OCI-LY1 (cell line): ENCODE data around the gene PCBP3.

ENCODE experiments used
- H2AFZ ChIP-seq: fragments of 200-600 bp; sonication (generic), shearing (Covaris generic); 2 replicates; pipeline ENCODE4 v1.6.0; 2014; ENCODE audit warnings: antibody characterized with exemption, mild to moderate bottlenecking, low read length
- H3F3A ChIP-seq: fragments of 200-600 bp; sonication (generic), shearing (Covaris generic); 2 replicates; pipeline ENCODE4 v1.6.0; 2014; ENCODE audit warnings: mild to moderate bottlenecking, antibody characterized with exemption, low read length, moderate library complexity; ENCODE audit not compliant: insufficient read depth
- H3K27ac ChIP-seq: fragments of 200-600 bp; sonication (generic); 2 replicates; pipeline ENCODE4 v1.5.1; 2014; ENCODE audit warnings: low read length, mixed run types, mild to moderate bottlenecking, low read depth; ENCODE audit not compliant: poor library complexity, severe bottlenecking
- H3K27me3 ChIP-seq: fragments of 200-600 bp; sonication (generic); 2 replicates; pipeline ENCODE4 v1.6.0; 2014; ENCODE audit warnings: antibody characterized with exemption, mild to moderate bottlenecking, low read length, moderate library complexity; ENCODE audit not compliant: insufficient read depth
- H3K36me3 ChIP-seq: fragments of 200-600 bp; sonication (generic); 2 replicates; pipeline ENCODE4 v1.6.1; 2014; ENCODE audit warnings: mild to moderate bottlenecking, antibody characterized with exemption, low read length, moderate library complexity, mixed read lengths; ENCODE audit not compliant: insufficient read depth
- H3K4me1 ChIP-seq: fragments of 200-600 bp; sonication (generic); 2 replicates; pipeline ENCODE4 v1.5.1; 2014; ENCODE audit warnings: mild to moderate bottlenecking, low read length, moderate library complexity; ENCODE audit not compliant: insufficient read depth, severe bottlenecking
- H3K4me2 ChIP-seq: fragments of 200-600 bp; sonication (generic), shearing (Covaris generic); 2 replicates; pipeline ENCODE4 v1.6.1; 2014; ENCODE audit warnings: low read length
- H3K4me3 ChIP-seq: fragments of 200-600 bp; sonication (generic); 2 replicates; pipeline ENCODE4 v1.5.1; 2014; ENCODE audit warnings: low read length, low read depth, mild to moderate bottlenecking, mixed read lengths; ENCODE audit not compliant: poor library complexity, severe bottlenecking
- H3K79me2 ChIP-seq: fragments of 200-600 bp; shearing (Covaris generic); 2 replicates; pipeline ENCODE4 v1.6.1; 2016; ENCODE audit warnings: mixed run types, low read length, mixed read lengths; ENCODE audit not compliant: insufficient read depth
- H3K9ac ChIP-seq: fragments of 200-600 bp; sonication (generic), shearing (Covaris generic); 2 replicates; pipeline ENCODE4 v1.6.1; 2014; ENCODE audit warnings: mild to moderate bottlenecking, low read length, mixed read lengths
- H3K9me2 ChIP-seq: fragments of 200-600 bp; sonication (generic), shearing (Covaris generic); 2 replicates; pipeline ENCODE4 v1.6.1; 2014; ENCODE audit warnings: low read depth, mild to moderate bottlenecking, low read length, mixed read lengths
- H3K9me3 ChIP-seq: fragments of 200-600 bp; shearing (Covaris generic); 2 replicates; pipeline ENCODE4 v1.6.1; 2014; ENCODE audit warnings: low read length, mixed read lengths
- H4K20me1 ChIP-seq: fragments of 200-600 bp; sonication (generic), shearing (Covaris generic); 2 replicates; pipeline ENCODE4 v1.6.0; 2016; ENCODE audit warnings: mild to moderate bottlenecking, low read length; ENCODE audit not compliant: insufficient read depth
- EZH2 ChIP-seq: fragments of 200-600 bp; sonication (generic), shearing (Covaris generic); IDR thresholded peaks from 2 replicates; pipeline ENCODE4 v1.8.0; 2017; ENCODE audit warnings: borderline replicate concordance, mixed run types, mild to moderate bottlenecking, antibody characterized with exemption, low read length, moderate library complexity, mixed read lengths
- TF ChIP-seq, protein P1 (sequence below): fragments of 200-600 bp; sonication (generic), shearing (Covaris generic); IDR thresholded peaks from 2 replicates; pipeline ENCODE4 v1.5.1; 2017; ENCODE audit warnings: mild to moderate bottlenecking, antibody characterized with exemption, low read length, moderate library complexity, mixed read lengths

PCBP3 gene

DNA sequence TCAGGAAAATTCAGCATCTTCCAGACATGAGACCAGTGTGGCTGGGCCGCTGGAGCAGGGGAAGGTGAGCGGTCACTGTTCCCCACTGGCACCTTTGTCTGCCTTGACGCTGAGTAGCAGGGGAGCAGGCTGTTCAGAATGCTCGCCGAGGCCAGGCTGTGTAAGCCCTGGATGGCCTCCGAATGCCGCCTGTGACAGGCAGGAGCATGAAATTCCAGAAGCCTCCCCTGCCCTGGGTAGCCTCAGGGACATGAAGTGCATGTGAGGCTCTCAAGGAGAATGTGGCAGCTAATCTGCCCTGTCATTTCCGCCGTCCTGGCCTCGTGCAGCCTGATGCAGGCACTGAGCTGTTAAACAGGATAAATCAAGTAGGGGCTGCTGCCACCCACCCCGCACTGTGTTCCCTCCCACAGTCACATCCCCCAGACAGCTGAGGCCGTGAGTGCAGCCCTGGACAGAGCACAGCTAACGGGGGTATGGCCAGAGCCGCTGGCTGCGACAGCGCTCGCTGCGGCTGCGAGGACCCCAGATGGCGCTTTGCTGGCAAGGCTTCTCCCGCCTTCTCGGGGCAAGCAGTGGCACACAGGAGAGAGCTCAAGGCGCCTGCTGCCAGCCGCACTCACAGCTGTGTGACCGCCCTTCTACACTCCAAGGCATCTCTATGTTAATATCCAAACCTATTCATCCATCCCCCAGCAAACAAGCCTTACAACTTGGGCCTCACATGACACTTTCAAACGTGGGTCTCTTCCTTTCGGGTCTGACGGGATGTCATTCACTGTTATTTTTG is 233.1 kb downstream of the PCBP3 start:
- Histone ChIP-seq H3K9ac (no peak overlapping the region), H3K27ac (no peak overlapping the region), H2AFZ (no peak overlapping the region), H3K4me1 (no peaks in the 10 kb centered on the region), H3K9me2 (no peaks in the 10 kb centered on the region), H3K4me3 (no peak overlapping the region), H3K79me2 (no peaks in the 10 kb centered on the region), H3K9me3 (no peaks in the 10 kb centered on the region), H3K27me3 (no peaks in the 10 kb centered on the region), H3F3A (no peaks in the 10 kb centered on the region), H3K4me2 (no peak overlapping the region), H3K36me3 (no peaks in the 10 kb centered on the region), H4K20me1 (no peaks in the 10 kb centered on the region)
- TF ChIP-seq, protein P1, sequence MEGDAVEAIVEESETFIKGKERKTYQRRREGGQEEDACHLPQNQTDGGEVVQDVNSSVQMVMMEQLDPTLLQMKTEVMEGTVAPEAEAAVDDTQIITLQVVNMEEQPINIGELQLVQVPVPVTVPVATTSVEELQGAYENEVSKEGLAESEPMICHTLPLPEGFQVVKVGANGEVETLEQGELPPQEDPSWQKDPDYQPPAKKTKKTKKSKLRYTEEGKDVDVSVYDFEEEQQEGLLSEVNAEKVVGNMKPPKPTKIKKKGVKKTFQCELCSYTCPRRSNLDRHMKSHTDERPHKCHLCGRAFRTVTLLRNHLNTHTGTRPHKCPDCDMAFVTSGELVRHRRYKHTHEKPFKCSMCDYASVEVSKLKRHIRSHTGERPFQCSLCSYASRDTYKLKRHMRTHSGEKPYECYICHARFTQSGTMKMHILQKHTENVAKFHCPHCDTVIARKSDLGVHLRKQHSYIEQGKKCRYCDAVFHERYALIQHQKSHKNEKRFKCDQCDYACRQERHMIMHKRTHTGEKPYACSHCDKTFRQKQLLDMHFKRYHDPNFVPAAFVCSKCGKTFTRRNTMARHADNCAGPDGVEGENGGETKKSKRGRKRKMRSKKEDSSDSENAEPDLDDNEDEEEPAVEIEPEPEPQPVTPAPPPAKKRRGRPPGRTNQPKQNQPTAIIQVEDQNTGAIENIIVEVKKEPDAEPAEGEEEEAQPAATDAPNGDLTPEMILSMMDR: no peak
- TF ChIP-seq EZH2: no peak

DNA sequence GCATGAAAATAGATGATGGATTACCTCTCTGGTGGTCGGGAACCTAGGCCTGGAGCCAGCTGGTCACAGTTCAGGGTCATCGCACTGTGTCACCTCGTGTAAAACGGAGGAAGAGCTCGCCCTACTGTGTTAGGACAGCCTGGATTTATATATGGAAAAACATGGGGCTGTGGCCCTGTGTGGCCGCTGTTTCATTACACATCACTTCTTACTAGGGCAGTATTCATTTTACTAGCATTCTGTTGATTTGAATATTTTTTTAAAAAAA is 233.6 kb downstream of the PCBP3 start:
- Histone ChIP-seq H3K4me1 (no peaks in the 10 kb centered on the region), H3K27ac (no peak overlapping the region), H4K20me1 (no peaks in the 10 kb centered on the region), H3K36me3 (no peaks in the 10 kb centered on the region), H2AFZ (no peak overlapping the region), H3K27me3 (no peaks in the 10 kb centered on the region), H3K9me3 (no peaks in the 10 kb centered on the region), H3K4me2 (no peak overlapping the region), H3K4me3 (no peak overlapping the region), H3K79me2 (no peaks in the 10 kb centered on the region), H3K9me2 (no peaks in the 10 kb centered on the region), H3K9ac (no peak overlapping the region), H3F3A (no peaks in the 10 kb centered on the region)
- TF ChIP-seq, protein P1: no peak
- TF ChIP-seq EZH2: no peak

DNA sequence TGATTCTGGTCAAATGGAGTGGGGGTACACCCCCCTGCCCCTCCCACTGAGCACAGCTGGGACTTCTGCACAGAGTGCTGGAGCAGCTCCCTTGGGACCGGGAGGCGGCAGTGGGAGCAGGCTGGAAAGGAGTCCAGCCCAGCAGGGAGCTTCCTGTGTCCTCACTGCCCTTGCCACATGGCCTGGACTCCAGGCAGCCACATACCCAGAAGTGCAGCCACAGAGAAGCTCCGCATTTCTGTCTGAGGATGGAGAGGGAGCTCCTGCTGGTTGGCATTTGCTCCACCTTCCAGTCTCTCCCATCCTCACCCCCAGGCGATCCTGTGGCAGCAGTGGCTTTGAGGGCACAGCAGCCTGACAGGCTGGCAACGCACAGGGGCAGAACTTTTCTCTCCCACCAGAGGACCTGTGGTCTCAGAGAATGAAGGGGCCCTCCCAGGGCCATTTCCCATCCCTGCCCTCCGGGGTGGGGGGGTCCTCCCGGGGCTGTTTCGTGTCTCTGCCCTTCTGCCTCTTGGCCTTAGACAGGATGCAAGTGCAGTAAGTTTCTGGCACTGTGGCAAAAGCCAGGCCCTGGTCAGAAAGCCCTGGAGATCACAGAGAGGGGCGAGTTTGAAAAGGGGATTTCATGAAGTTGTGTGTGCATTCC is 234.4 kb downstream of the PCBP3 start:
- H3K4me1 ChIP-seq: no peaks in the 10 kb centered on the region
- no peaks in the 10 kb centered on the region for H3F3A ChIP-seq
- no peak overlapping the region for H3K4me3 ChIP-seq
- no peaks in the 10 kb centered on the region for H4K20me1 ChIP-seq
- TF ChIP-seq, protein P1: no peak
- TF ChIP-seq EZH2: no peak
- H3K9ac ChIP-seq: no peak overlapping the region
- H3K4me2 ChIP-seq: no peak overlapping the region
- H3K9me2 ChIP-seq: no peaks in the 10 kb centered on the region
- no peak overlapping the region for H2AFZ ChIP-seq
- H3K27ac ChIP-seq: no peak overlapping the region
- no peaks in the 10 kb centered on the region for H3K9me3 ChIP-seq
- H3K36me3 ChIP-seq: no peaks in the 10 kb centered on the region
- no peaks in the 10 kb centered on the region for H3K79me2 ChIP-seq
- no peaks in the 10 kb centered on the region for H3K27me3 ChIP-seq
